HEK293 (cell line): ENCODE measurements around the gene ABCA1.

Experiments
- HOXD13 ChIP-seq: sonication (generic); formaldehyde crosslinking; IDR thresholded peaks from 2 replicates; pipeline ENCODE4 v1.8.0; 2022; ENCODE audit warnings: missing genetic modification reagents, borderline replicate concordance
- ZBTB17 ChIP-seq: fragments of 450-650 bp; formaldehyde crosslinking; IDR thresholded peaks from 2 replicates; pipeline ENCODE4 v1.5.1; 2016; ENCODE audit warnings: missing biosample characterization, missing genetic modification characterization
- ZIC2 ChIP-seq: fragments of 450-650 bp; formaldehyde crosslinking; IDR thresholded peaks from 2 replicates; pipeline ENCODE4 v1.5.1; 2016; ENCODE audit warnings: missing biosample characterization, missing genetic modification characterization
- ZNF132 ChIP-seq: fragments of 450-650 bp; formaldehyde crosslinking; IDR thresholded peaks from 2 replicates; pipeline ENCODE4 v1.5.1; 2017; ENCODE audit warnings: missing biosample characterization, missing genetic modification characterization, borderline replicate concordance
- ZNF169 ChIP-seq: fragments of 450-650 bp; formaldehyde crosslinking; IDR thresholded peaks from 2 replicates; pipeline ENCODE4 v1.5.1; 2016; ENCODE audit warnings: missing biosample characterization, missing genetic modification characterization
- ZNF175 ChIP-seq: fragments of 450-650 bp; formaldehyde crosslinking; IDR thresholded peaks from 2 replicates; pipeline ENCODE4 v1.5.1; 2016; ENCODE audit warnings: missing biosample characterization, missing genetic modification characterization
- ZNF239 ChIP-seq: fragments of 450-650 bp; formaldehyde crosslinking; IDR thresholded peaks from 2 replicates; pipeline ENCODE4 v1.5.1; 2016; ENCODE audit warnings: missing biosample characterization, missing genetic modification characterization
- ZNF248 ChIP-seq: fragments of 450-650 bp; formaldehyde crosslinking; IDR thresholded peaks from 2 replicates; pipeline ENCODE4 v1.5.1; 2017; ENCODE audit warnings: missing biosample characterization, missing genetic modification characterization
- ZNF311 ChIP-seq: fragments of 450-650 bp; formaldehyde crosslinking; IDR thresholded peaks from 2 replicates; pipeline ENCODE4 v1.5.1; 2017; ENCODE audit warnings: missing biosample characterization, missing genetic modification characterization, borderline replicate concordance
- ZNF341 ChIP-seq: fragments of 450-650 bp; formaldehyde crosslinking; IDR thresholded peaks from 2 replicates; pipeline ENCODE4; 2016; ENCODE audit warnings: low read depth, missing biosample characterization, missing genetic modification characterization
- ZNF423 ChIP-seq: fragments of 450-650 bp; formaldehyde crosslinking; IDR thresholded peaks from 2 replicates; pipeline ENCODE4 v1.5.1; 2016; ENCODE audit warnings: missing biosample characterization, missing genetic modification characterization
- ZNF514 ChIP-seq: fragments of 450-650 bp; formaldehyde crosslinking; IDR thresholded peaks from 2 replicates; pipeline ENCODE4 v1.5.1; 2016; ENCODE audit warnings: missing biosample characterization, missing genetic modification characterization
- ZNF558 ChIP-seq: fragments of 450-650 bp; formaldehyde crosslinking; IDR thresholded peaks from 2 replicates; pipeline ENCODE4 v1.5.1; 2016; ENCODE audit warnings: missing biosample characterization, missing genetic modification characterization
- ZNF561 ChIP-seq: fragments of 450-650 bp; IDR thresholded peaks from 2 replicates; pipeline ENCODE4 v1.5.1; 2018; ENCODE audit warnings: missing biosample characterization, missing genetic modification characterization, borderline replicate concordance
- ZNF621 ChIP-seq: fragments of 450-650 bp; formaldehyde crosslinking; IDR thresholded peaks from 2 replicates; pipeline ENCODE4 v1.5.1; 2017; ENCODE audit warnings: missing biosample characterization, missing genetic modification characterization
- ZNF629 ChIP-seq: fragments of 450-650 bp; formaldehyde crosslinking; IDR thresholded peaks from 2 replicates; pipeline ENCODE4 v1.5.1; 2017; ENCODE audit warnings: missing biosample characterization, missing genetic modification characterization
- ZNF654 ChIP-seq: fragments of 450-650 bp; formaldehyde crosslinking; IDR thresholded peaks from 2 replicates; pipeline ENCODE4 v1.5.1; 2016; ENCODE audit warnings: low read depth, missing biosample characterization, missing genetic modification characterization
- ZNF776 ChIP-seq: fragments of 450-650 bp; formaldehyde crosslinking; IDR thresholded peaks from 2 replicates; pipeline ENCODE4 v1.5.0; 2017; ENCODE audit warnings: missing biosample characterization, missing genetic modification characterization, borderline replicate concordance
- ZNF785 ChIP-seq: fragments of 450-650 bp; formaldehyde crosslinking; IDR thresholded peaks from 2 replicates; pipeline ENCODE4 v1.5.1; 2016; ENCODE audit warnings: missing biosample characterization, missing genetic modification characterization
- ZNF830 ChIP-seq: fragments of 450-650 bp; IDR thresholded peaks from 2 replicates; pipeline ENCODE4 v1.5.0; 2018; ENCODE audit warnings: missing biosample characterization, missing genetic modification characterization, low read depth, mild to moderate bottlenecking, moderate library complexity
- TF ChIP-seq, protein P1 (sequence below): fragments of 450-650 bp; formaldehyde crosslinking; IDR thresholded peaks from 2 replicates; pipeline ENCODE4 v1.5.1; 2016; ENCODE audit warnings: missing biosample characterization, missing genetic modification characterization
- TF ChIP-seq, protein P2 (sequence below): fragments of 450-650 bp; formaldehyde crosslinking; IDR thresholded peaks from 2 replicates; pipeline ENCODE4 v1.5.1; 2017; ENCODE audit warnings: missing biosample characterization, missing genetic modification characterization
- TF ChIP-seq, protein P3 (sequence below): fragments of 450-650 bp; IDR thresholded peaks from 2 replicates; pipeline ENCODE4 v1.5.1; 2018; ENCODE audit warnings: missing biosample characterization, mild to moderate bottlenecking, missing genetic modification characterization
- TF ChIP-seq, protein P4 (sequence below): fragments of 450-650 bp; formaldehyde crosslinking; IDR thresholded peaks from 2 replicates; pipeline ENCODE4 v1.5.1; 2016; ENCODE audit warnings: missing biosample characterization, missing genetic modification characterization
- TF ChIP-seq, protein P5 (sequence below): fragments of 450-650 bp; formaldehyde crosslinking; IDR thresholded peaks from 2 replicates; pipeline ENCODE4 v1.5.1; 2016; ENCODE audit warnings: missing biosample characterization, missing genetic modification characterization
- TF ChIP-seq, protein P6 (sequence below): fragments of 450-650 bp; formaldehyde crosslinking; IDR thresholded peaks from 2 replicates; pipeline ENCODE4 v1.5.1; 2016; ENCODE audit warnings: missing biosample characterization, missing genetic modification characterization
- TF ChIP-seq, protein P7 (sequence below): fragments of 450-650 bp; formaldehyde crosslinking; IDR thresholded peaks from 2 replicates; pipeline ENCODE4 v1.5.1; 2016; ENCODE audit warnings: missing biosample characterization, missing genetic modification characterization
- TF ChIP-seq, protein P8 (sequence below): sonication (generic); formaldehyde crosslinking; IDR thresholded peaks from 2 replicates; pipeline ENCODE4 v1.8.1; 2022; ENCODE audit warnings: mild to moderate bottlenecking, moderate library complexity, missing genetic modification reagents

The ABCA1 gene

DNA sequence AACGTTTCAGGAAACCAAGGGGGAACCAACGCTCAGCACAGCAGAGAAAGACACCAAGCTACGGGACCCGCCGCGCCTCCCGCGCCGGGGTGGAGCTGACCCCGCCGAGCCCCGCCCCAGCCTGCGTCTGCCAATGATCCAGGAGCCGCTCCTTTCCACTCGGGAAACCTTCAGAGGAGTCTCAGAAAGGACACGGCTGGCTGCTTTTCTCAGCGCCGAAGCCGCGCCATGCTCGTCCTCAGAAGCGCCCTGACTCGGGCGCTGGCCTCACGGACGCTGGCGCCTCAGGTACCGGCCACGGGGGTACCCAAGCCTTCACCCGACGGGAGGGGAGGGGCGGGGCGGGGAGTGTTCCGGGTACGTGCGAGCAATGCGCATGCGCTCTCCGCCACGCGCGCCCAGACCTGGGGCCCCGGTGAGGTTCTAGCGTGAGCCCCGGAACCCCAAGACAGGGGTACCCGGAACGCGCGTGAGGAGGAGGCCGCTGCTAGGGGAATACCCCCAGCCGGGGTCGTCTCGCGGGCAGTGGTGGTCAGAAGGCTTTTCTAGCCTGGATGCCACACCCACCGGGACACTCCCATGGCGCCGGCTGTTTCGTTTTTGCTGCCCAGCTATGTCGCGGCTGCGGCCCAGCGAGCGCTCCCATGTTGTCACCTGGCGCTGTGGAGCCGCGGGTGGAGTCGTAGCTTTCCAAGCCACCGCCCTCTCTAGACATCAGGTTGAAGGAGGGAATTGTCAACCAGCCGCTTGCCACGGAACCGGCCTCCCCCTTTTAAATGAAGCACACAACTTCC lies 180.2 kb downstream of the ABCA1 start, which contains the start of gene NIPSNAP3A (continued):
- TF ChIP-seq, protein P1, sequence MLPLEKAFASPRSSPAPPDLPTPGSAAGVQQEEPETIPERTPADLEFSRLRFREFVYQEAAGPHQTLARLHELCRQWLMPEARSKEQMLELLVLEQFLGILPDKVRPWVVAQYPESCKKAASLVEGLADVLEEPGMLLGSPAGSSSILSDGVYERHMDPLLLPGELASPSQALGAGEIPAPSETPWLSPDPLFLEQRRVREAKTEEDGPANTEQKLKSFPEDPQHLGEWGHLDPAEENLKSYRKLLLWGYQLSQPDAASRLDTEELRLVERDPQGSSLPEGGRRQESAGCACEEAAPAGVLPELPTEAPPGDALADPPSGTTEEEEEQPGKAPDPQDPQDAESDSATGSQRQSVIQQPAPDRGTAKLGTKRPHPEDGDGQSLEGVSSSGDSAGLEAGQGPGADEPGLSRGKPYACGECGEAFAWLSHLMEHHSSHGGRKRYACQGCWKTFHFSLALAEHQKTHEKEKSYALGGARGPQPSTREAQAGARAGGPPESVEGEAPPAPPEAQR = no peak
- TF ChIP-seq ZNF621 (tag by site-specific recombination) (no peak), ZNF654 (no peak), ZNF423 (no peak), ZNF629 (tag by site-specific recombination) (no peak), ZBTB17 (tag by site-specific recombination) (peak; percentile 19; the same call in 1 of the 2 replicates), ZNF248 (tag by site-specific recombination) (no peak), ZNF776 (tag by site-specific recombination) (no peak), ZNF132 (no peak), ZNF311 (tag by site-specific recombination) (no peak), ZNF175 (tag by site-specific recombination) (no peak), ZNF239 (tag by site-specific recombination) (no peak), ZNF558 (tag by site-specific recombination) (no peak), ZNF830 (tag by site-specific recombination) (no peak), ZNF785 (tag by site-specific recombination) (no peak), ZNF561 (tag by site-specific recombination) (no peak), ZNF169 (tag by site-specific recombination) (no peak), ZNF514 (tag by site-specific recombination) (no peak), ZIC2 (tag by site-specific recombination) (no peak), ZNF341 (tag by site-specific recombination) (peak; percentile 64), HOXD13 (no peak)
- TF ChIP-seq, protein P2, sequence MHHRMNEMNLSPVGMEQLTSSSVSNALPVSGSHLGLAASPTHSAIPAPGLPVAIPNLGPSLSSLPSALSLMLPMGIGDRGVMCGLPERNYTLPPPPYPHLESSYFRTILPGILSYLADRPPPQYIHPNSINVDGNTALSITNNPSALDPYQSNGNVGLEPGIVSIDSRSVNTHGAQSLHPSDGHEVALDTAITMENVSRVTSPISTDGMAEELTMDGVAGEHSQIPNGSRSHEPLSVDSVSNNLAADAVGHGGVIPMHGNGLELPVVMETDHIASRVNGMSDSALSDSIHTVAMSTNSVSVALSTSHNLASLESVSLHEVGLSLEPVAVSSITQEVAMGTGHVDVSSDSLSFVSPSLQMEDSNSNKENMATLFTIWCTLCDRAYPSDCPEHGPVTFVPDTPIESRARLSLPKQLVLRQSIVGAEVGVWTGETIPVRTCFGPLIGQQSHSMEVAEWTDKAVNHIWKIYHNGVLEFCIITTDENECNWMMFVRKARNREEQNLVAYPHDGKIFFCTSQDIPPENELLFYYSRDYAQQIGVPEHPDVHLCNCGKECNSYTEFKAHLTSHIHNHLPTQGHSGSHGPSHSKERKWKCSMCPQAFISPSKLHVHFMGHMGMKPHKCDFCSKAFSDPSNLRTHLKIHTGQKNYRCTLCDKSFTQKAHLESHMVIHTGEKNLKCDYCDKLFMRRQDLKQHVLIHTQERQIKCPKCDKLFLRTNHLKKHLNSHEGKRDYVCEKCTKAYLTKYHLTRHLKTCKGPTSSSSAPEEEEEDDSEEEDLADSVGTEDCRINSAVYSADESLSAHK (tag by site-specific recombination) = no peak
- TF ChIP-seq, protein P3, sequence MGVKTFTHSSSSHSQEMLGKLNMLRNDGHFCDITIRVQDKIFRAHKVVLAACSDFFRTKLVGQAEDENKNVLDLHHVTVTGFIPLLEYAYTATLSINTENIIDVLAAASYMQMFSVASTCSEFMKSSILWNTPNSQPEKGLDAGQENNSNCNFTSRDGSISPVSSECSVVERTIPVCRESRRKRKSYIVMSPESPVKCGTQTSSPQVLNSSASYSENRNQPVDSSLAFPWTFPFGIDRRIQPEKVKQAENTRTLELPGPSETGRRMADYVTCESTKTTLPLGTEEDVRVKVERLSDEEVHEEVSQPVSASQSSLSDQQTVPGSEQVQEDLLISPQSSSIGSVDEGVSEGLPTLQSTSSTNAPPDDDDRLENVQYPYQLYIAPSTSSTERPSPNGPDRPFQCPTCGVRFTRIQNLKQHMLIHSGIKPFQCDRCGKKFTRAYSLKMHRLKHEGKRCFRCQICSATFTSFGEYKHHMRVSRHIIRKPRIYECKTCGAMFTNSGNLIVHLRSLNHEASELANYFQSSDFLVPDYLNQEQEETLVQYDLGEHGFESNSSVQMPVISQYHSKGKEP (tag by site-specific recombination) = no peak
- TF ChIP-seq, protein P4, sequence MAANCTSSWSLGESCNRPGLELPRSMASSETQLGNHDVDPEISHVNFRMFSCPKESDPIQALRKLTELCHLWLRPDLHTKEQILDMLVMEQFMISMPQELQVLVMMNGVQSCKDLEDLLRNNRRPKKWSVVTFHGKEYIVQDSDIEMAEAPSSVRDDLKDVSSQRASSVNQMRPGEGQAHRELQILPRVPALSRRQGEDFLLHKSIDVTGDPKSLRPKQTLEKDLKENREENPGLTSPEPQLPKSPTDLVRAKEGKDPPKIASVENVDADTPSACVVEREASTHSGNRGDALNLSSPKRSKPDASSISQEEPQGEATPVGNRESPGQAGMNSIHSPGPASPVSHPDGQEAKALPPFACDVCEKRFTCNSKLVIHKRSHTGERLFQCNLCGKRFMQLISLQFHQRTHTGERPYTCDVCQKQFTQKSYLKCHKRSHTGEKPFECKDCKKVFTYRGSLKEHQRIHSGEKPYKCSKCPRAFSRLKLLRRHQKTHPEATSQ (tag by site-specific recombination) = no peak
- TF ChIP-seq, protein P5, sequence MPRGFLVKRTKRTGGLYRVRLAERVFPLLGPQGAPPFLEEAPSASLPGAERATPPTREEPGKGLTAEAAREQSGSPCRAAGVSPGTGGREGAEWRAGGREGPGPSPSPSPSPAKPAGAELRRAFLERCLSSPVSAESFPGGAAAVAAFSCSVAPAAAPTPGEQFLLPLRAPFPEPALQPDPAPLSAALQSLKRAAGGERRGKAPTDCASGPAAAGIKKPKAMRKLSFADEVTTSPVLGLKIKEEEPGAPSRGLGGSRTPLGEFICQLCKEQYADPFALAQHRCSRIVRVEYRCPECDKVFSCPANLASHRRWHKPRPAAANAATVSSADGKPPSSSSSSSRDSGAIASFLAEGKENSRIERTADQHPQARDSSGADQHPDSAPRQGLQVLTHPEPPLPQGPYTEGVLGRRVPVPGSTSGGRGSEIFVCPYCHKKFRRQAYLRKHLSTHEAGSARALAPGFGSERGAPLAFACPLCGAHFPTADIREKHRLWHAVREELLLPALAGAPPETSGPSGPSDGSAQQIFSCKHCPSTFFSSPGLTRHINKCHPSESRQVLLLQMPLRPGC (tag by site-specific recombination) = no peak
- TF ChIP-seq, protein P6, sequence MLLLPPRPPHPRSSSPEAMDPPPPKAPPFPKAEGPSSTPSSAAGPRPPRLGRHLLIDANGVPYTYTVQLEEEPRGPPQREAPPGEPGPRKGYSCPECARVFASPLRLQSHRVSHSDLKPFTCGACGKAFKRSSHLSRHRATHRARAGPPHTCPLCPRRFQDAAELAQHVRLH (tag by site-specific recombination) = no peak
- TF ChIP-seq, protein P7, sequence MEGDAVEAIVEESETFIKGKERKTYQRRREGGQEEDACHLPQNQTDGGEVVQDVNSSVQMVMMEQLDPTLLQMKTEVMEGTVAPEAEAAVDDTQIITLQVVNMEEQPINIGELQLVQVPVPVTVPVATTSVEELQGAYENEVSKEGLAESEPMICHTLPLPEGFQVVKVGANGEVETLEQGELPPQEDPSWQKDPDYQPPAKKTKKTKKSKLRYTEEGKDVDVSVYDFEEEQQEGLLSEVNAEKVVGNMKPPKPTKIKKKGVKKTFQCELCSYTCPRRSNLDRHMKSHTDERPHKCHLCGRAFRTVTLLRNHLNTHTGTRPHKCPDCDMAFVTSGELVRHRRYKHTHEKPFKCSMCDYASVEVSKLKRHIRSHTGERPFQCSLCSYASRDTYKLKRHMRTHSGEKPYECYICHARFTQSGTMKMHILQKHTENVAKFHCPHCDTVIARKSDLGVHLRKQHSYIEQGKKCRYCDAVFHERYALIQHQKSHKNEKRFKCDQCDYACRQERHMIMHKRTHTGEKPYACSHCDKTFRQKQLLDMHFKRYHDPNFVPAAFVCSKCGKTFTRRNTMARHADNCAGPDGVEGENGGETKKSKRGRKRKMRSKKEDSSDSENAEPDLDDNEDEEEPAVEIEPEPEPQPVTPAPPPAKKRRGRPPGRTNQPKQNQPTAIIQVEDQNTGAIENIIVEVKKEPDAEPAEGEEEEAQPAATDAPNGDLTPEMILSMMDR (tag by site-specific recombination) = peak; percentile 54; the same call in 1 of the 2 replicates
- TF ChIP-seq, protein P8, sequence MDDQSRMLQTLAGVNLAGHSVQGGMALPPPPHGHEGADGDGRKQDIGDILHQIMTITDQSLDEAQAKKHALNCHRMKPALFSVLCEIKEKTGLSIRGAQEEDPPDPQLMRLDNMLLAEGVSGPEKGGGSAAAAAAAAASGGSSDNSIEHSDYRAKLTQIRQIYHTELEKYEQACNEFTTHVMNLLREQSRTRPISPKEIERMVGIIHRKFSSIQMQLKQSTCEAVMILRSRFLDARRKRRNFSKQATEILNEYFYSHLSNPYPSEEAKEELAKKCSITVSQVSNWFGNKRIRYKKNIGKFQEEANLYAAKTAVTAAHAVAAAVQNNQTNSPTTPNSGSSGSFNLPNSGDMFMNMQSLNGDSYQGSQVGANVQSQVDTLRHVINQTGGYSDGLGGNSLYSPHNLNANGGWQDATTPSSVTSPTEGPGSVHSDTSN = peak; percentile 46; the same call in 1 of the 2 replicates
